Measurements from ENCODE around the gene ADAMTS8. TPM values are rescaled to one million over a fixed set of nuclear protein-coding genes. Genes with fewer than 3 reads are reported as not detected.

Gene ADAMTS8
- total RNA-seq, 4 donors from 2014 or later, result 10.0 to 45.6 (median 34.0) TPM

- no peaks in the 10 kb centered on the region for H3K27me3 ChIP-seq
- H3K9me3 ChIP-seq, result no peaks in the 10 kb centered on the region
- peaks cover 0 to 31% (median 2%) of the 10 kb centered on the region in 3 donors for H3K4me1 ChIP-seq
- H3K36me3 ChIP-seq, result no peaks in the 10 kb centered on the region
- no peak overlapping the region for H3K27ac ChIP-seq
- 90 to 94% methylated on average over 1 to 2 of the region's 2 CpGs for WGBS, 2 donors (ENCODE audit: low coverage in 1 of 2)
- TF ChIP-seq EP300 (IDR thresholded peaks at IDR 0.05), result no peak
- no peak for TF ChIP-seq POLR2A (IDR thresholded peaks at IDR 0.05)
- TF ChIP-seq POLR2AphosphoS5 (IDR thresholded peaks at IDR 0.05), result no peak
- TF ChIP-seq, protein P1, sequence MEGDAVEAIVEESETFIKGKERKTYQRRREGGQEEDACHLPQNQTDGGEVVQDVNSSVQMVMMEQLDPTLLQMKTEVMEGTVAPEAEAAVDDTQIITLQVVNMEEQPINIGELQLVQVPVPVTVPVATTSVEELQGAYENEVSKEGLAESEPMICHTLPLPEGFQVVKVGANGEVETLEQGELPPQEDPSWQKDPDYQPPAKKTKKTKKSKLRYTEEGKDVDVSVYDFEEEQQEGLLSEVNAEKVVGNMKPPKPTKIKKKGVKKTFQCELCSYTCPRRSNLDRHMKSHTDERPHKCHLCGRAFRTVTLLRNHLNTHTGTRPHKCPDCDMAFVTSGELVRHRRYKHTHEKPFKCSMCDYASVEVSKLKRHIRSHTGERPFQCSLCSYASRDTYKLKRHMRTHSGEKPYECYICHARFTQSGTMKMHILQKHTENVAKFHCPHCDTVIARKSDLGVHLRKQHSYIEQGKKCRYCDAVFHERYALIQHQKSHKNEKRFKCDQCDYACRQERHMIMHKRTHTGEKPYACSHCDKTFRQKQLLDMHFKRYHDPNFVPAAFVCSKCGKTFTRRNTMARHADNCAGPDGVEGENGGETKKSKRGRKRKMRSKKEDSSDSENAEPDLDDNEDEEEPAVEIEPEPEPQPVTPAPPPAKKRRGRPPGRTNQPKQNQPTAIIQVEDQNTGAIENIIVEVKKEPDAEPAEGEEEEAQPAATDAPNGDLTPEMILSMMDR (IDR thresholded peaks at IDR 0.05), result no peak
- H3K4me3 ChIP-seq, result no peak overlapping the region
- ATAC-seq, result no peak
These were observed 31.4 kb downstream of the ADAMTS8 start for GRCh38 chr11:130396965-130397364.

DNA sequence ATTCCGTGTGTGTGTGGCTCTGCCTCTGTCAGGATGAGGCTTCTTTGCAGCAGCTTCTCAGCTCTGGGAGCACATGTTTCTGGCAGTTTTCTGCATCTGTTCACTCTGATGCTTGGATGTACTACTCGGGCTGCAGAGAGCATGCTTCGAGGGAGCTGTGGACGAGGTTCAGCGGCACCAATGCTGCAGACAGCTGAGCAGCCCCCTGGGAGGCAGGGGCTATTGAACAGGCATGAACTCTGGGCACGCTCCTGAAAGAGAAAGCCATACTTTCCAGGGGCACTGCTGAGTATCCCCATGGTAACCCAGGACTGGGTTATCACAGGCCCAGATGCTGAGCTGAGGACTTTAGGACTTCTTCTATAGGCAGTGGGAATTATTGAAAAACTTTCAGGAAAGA is 33.8 kb downstream of the ADAMTS8 start:
- 100% methylated on average over 1 of the region's 6 CpGs; no CpG with 5 or more reads in 1 of the 2 donors for WGBS, 2 donors (ENCODE audit: low coverage in 1 of 2)
- Histone ChIP-seq H3K27ac (no peak overlapping the region), H3K4me3 (no peak overlapping the region), H3K27me3 (no peaks in the 10 kb centered on the region), H3K36me3 (no peaks in the 10 kb centered on the region), H3K9me3 (no peaks in the 10 kb centered on the region), H3K4me1 (peaks cover 2 to 34% (median 3%) of the 10 kb centered on the region in 3 donors)
- TF ChIP-seq, protein P1 (IDR thresholded peaks at IDR 0.05), result no peak
- TF ChIP-seq POLR2AphosphoS5 (IDR thresholded peaks at IDR 0.05) (no peak), EP300 (IDR thresholded peaks at IDR 0.05) (no peak), POLR2A (IDR thresholded peaks at IDR 0.05) (no peak)
- ATAC-seq, result no peak

- no peak overlapping the region for H3K4me3 ChIP-seq
- no peaks in the 10 kb centered on the region for H3K27me3 ChIP-seq
- no peaks in the 10 kb centered on the region for H3K36me3 ChIP-seq
- TF ChIP-seq, protein P1 (IDR thresholded peaks at IDR 0.05), result no peak
- TF ChIP-seq POLR2A (IDR thresholded peaks at IDR 0.05), result no peak
- TF ChIP-seq POLR2AphosphoS5 (IDR thresholded peaks at IDR 0.05), result peak; percentile 74
- no peak for TF ChIP-seq EP300 (IDR thresholded peaks at IDR 0.05)
- WGBS, 2 donors (ENCODE audit: low coverage in 1 of 2), result 16 to 32% methylated on average over 4 to 8 of the region's 8 CpGs
- ATAC-seq, result peak; percentile 26
- H3K4me1 ChIP-seq, result peaks cover 3 to 43% (median 4%) of the 10 kb centered on the region in 3 donors
- H3K9me3 ChIP-seq, result no peaks in the 10 kb centered on the region
- H3K27ac ChIP-seq, result peak overlapping the region; percentile 36 to 83 (median 78)
These were observed 36.7 kb downstream of the ADAMTS8 start for GRCh38 chr11:130391711-130392110.

GRCh38 chr11:130390071-130390758 is 38.2 kb downstream of the ADAMTS8 start:
- ATAC-seq, result peak; percentile 90
- WGBS, 2 donors (ENCODE audit: low coverage in 1 of 2), result 18 to 27% methylated on average over 8 to 9 of the region's 12 CpGs
- Histone ChIP-seq H3K9me3 (no peaks in the 10 kb centered on the region), H3K27ac (peak overlapping the region; percentile 78 to 83 (median 79)), H3K27me3 (no peaks in the 10 kb centered on the region), H3K4me3 (no peak overlapping the region), H3K36me3 (no peaks in the 10 kb centered on the region), H3K4me1 (peaks cover 3 to 43% (median 4%) of the 10 kb centered on the region in 3 donors)
- TF ChIP-seq POLR2A (IDR thresholded peaks at IDR 0.05) (no peak), POLR2AphosphoS5 (IDR thresholded peaks at IDR 0.05) (peak; percentile 100), EP300 (IDR thresholded peaks at IDR 0.05) (peak; percentile 72)
- TF ChIP-seq, protein P1 (IDR thresholded peaks at IDR 0.05), result peak in 3 of 4 experiments; percentile 48 to 68 (median 59)
